Measurements from ENCODE around the gene HILPDA. TPM values are rescaled to one million over a fixed set of nuclear protein-coding genes. Genes with fewer than 3 reads are reported as not detected.

HILPDA gene
- total and polyA plus RNA-seq, 9 of the 15 experiments (the other 6 are each of a cell fraction or from before 2014, with no cell fraction given), result 8.3 to 71.8 (median 23.5) TPM

DNA sequence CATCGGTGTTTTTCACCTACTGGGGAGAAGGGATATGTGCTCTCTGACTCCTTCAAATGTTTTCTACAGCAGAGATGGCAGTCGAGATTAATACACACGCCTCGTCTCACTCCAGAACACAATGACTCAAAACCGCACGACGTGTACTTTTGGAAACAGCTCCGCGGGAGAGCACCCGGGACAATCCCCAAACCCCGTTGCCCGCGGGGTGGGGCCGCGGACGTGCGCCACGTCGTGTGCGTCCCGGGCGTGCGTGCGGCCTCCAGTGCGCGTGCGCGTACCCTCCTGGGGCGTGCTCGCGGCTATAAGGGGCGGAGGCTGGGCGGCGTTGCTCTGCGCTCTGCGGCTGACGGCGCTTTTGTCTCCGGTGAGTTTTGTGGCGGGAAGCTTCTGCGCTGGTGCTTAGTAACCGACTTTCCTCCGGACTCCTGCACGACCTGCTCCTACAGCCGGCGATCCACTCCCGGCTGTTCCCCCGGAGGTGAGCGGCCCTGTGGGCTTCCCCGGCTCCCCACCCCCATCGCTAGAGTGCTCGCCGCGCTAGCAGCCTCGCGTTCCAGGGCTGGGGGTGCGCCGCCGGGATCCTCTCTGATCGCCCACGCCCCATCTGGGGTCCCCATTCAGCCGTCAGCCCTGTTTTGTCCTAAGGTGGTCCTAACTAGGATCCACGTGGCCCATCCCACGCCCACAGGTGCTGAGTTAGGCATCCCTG is at the start of gene HILPDA (continued):
- TF ChIP-seq, protein P1, sequence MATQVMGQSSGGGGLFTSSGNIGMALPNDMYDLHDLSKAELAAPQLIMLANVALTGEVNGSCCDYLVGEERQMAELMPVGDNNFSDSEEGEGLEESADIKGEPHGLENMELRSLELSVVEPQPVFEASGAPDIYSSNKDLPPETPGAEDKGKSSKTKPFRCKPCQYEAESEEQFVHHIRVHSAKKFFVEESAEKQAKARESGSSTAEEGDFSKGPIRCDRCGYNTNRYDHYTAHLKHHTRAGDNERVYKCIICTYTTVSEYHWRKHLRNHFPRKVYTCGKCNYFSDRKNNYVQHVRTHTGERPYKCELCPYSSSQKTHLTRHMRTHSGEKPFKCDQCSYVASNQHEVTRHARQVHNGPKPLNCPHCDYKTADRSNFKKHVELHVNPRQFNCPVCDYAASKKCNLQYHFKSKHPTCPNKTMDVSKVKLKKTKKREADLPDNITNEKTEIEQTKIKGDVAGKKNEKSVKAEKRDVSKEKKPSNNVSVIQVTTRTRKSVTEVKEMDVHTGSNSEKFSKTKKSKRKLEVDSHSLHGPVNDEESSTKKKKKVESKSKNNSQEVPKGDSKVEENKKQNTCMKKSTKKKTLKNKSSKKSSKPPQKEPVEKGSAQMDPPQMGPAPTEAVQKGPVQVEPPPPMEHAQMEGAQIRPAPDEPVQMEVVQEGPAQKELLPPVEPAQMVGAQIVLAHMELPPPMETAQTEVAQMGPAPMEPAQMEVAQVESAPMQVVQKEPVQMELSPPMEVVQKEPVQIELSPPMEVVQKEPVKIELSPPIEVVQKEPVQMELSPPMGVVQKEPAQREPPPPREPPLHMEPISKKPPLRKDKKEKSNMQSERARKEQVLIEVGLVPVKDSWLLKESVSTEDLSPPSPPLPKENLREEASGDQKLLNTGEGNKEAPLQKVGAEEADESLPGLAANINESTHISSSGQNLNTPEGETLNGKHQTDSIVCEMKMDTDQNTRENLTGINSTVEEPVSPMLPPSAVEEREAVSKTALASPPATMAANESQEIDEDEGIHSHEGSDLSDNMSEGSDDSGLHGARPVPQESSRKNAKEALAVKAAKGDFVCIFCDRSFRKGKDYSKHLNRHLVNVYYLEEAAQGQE (IDR thresholded peaks at IDR 0.05; ENCODE audit: borderline replicate concordance), result no peak
- TF ChIP-seq, protein P1 (CRISPR knock-in tag; IDR thresholded peaks at IDR 0.05; ENCODE audit: low read depth), result 0 out of 2 replicates have a peak, but pooled peaks have one; percentile 3
- no peak for TF ChIP-seq HLTF (IDR thresholded peaks at IDR 0.05)
- TF ChIP-seq NR4A1 (CRISPR knock-in tag; IDR thresholded peaks at IDR 0.05), result peak; percentile 89; the same call in 1 of the 2 replicates
- 0 out of 2 replicates have a peak, but pooled peaks have one; percentile 22 for TF ChIP-seq NR4A1 (tag; IDR thresholded peaks at IDR 0.05)
- TF ChIP-seq HDAC2 (IDR thresholded peaks at IDR 0.05), result peak; percentile 60; the same call in 1 of the 2 replicates
- TF ChIP-seq ZNF143 (CRISPR knock-in tag; IDR thresholded peaks at IDR 0.05), result no peak
- TF ChIP-seq GABPB2 (CRISPR knock-in tag; conservative IDR thresholded peaks at IDR 0.05), result no peak
- 0 out of 2 replicates have a peak, but pooled peaks have one; percentile 58 for TF ChIP-seq CBX5 (IDR thresholded peaks at IDR 0.05; ENCODE audit: borderline replicate concordance, low read depth)
- peak; percentile 60; the same call in 1 of the 2 replicates for TF ChIP-seq TAF7 (tag; IDR thresholded peaks at IDR 0.05)
- TF ChIP-seq ZNF561 (CRISPR knock-in tag; conservative IDR thresholded peaks at IDR 0.05), result no peak
- TF ChIP-seq BRCA1 (IDR thresholded peaks at IDR 0.05), result no peak
- no peak for TF ChIP-seq BRCA1 (CRISPR knock-in tag; IDR thresholded peaks at IDR 0.05)
- TF ChIP-seq, protein P2, sequence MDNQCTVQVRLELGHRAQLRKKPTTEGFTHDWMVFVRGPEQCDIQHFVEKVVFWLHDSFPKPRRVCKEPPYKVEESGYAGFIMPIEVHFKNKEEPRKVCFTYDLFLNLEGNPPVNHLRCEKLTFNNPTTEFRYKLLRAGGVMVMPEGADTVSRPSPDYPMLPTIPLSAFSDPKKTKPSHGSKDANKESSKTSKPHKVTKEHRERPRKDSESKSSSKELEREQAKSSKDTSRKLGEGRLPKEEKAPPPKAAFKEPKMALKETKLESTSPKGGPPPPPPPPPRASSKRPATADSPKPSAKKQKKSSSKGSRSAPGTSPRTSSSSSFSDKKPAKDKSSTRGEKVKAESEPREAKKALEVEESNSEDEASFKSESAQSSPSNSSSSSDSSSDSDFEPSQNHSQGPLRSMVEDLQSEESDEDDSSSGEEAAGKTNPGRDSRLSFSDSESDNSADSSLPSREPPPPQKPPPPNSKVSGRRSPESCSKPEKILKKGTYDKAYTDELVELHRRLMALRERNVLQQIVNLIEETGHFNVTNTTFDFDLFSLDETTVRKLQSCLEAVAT (IDR thresholded peaks at IDR 0.05), result peak in 1 of 2 experiments; percentile 78; a peak in 2 of 4 replicates
- TF ChIP-seq, protein P3, sequence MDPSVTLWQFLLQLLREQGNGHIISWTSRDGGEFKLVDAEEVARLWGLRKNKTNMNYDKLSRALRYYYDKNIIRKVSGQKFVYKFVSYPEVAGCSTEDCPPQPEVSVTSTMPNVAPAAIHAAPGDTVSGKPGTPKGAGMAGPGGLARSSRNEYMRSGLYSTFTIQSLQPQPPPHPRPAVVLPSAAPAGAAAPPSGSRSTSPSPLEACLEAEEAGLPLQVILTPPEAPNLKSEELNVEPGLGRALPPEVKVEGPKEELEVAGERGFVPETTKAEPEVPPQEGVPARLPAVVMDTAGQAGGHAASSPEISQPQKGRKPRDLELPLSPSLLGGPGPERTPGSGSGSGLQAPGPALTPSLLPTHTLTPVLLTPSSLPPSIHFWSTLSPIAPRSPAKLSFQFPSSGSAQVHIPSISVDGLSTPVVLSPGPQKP (CRISPR knock-in tag; IDR thresholded peaks at IDR 0.05), result no peak
- TF ChIP-seq JUNB (CRISPR knock-in tag; conservative IDR thresholded peaks at IDR 0.05), result no peak
- TF ChIP-seq PHF21A (IDR thresholded peaks at IDR 0.05; ENCODE audit: borderline replicate concordance, low read depth), result no peak

Data from K562 (cell line).